Globus pallidus (tissue), 1 donor: ENCODE data around the gene KCNJ9.

Experiments used
- DNase-seq: peaks from one replicate; pipeline ENCODE4 v3.0.0-alpha.2; 2015; ENCODE audit warnings: low spot score

The KCNJ9 gene

GRCh38 chr1:160066829-160067745, 14.3 kb upstream of the KCNJ9 start:
- DNase-seq, result peak; percentile 51

GRCh38 chr1:160068225-160068624, 13.1 kb upstream of the KCNJ9 start:
- DNase-seq, result peak; percentile 99

GRCh38 chr1:160069460-160070231, 11.7 kb upstream of the KCNJ9 start, which contains the start of gene KCNJ10:
TSS of gene KCNJ10 (minus strand) at chr1:160070160. CDS start at chr1:160042532, 27,628 bp downstream.
- peak; percentile 65 for DNase-seq

- DNase-seq, result peak; percentile 98
Observed at GRCh38 chr1:160070243-160071163, 10.8 kb upstream of the KCNJ9 start.

- DNase-seq, result no peak
Observed at GRCh38 chr1:160071289-160071688, 10.0 kb upstream of the KCNJ9 start.

- DNase-seq, result no peak
Observed at GRCh38 chr1:160074865-160075264, 6.5 kb upstream of the KCNJ9 start.

GRCh38 chr1:160075836-160076235, 5.5 kb upstream of the KCNJ9 start:
- no peak for DNase-seq

GRCh38 chr1:160076295-160076694, 5.0 kb upstream of the KCNJ9 start:
- DNase-seq, result no peak

- DNase-seq, result no peak
Observed at GRCh38 chr1:160077486-160077885, 3.9 kb upstream of the KCNJ9 start.

- peak; percentile 87 for DNase-seq
Observed at GRCh38 chr1:160078512-160079195, 2.7 kb upstream of the KCNJ9 start.

GRCh38 chr1:160079448-160079847, 1.9 kb upstream of the KCNJ9 start:
- no peak for DNase-seq

- DNase-seq, result no peak
Observed at GRCh38 chr1:160080381-160081100, 797 bp upstream of the KCNJ9 start.

GRCh38 chr1:160082487-160082886, 1.1 kb downstream of the KCNJ9 start:
- DNase-seq, result no peak

GRCh38 chr1:160082926-160083325, 1.6 kb downstream of the KCNJ9 start:
- no peak for DNase-seq

- DNase-seq, result no peak
Observed at GRCh38 chr1:160083968-160084770, 2.8 kb downstream of the KCNJ9 start.

- no peak for DNase-seq
Observed at GRCh38 chr1:160084771-160085321, 3.5 kb downstream of the KCNJ9 start.

- DNase-seq, result peak; percentile 90
Observed at GRCh38 chr1:160085686-160086455, 4.5 kb downstream of the KCNJ9 start.

- DNase-seq, result peak; percentile 55
Observed at GRCh38 chr1:160086456-160086892, 5.1 kb downstream of the KCNJ9 start.
